ENCODE measurements around the gene ESPL1.

GRCh38 chr12:53259891-53260290 lies 8.2 kb upstream of the ESPL1 start:
- TF ChIP-seq EZH2 (IDR thresholded peaks at IDR 0.05; ENCODE audit: borderline replicate concordance, low read depth, low read length, severe bottlenecking) (no peak), POLR2A (IDR thresholded peaks at IDR 0.05; ENCODE audit: low read depth, low read length) (no peak), CTCF (IDR thresholded peaks at IDR 0.05; ENCODE audit: extremely low read depth in 1 of 2, insufficient read depth in 1 of 2, low read depth in 1 of 2, low read length in 2 of 2) (no peak), POLR2AphosphoS5 (IDR thresholded peaks at IDR 0.05; ENCODE audit: insufficient read depth, low read depth, low read length) (no peak), MAX (IDR thresholded peaks at IDR 0.05; ENCODE audit: insufficient read depth, insufficient read length) (no peak), JUN (IDR thresholded peaks at IDR 0.05; ENCODE audit: borderline replicate concordance, insufficient read depth, insufficient read length, low read depth) (no peak), MYC (IDR thresholded peaks at IDR 0.05; ENCODE audit: low read depth, low read length) (no peak)
